Neural cell (in vitro differentiated cells): ENCODE data around the gene NBEA.

Experiments
- EP300 ChIP-seq: fragments of 450-650 bp; conservative IDR thresholded peaks from 2 replicates; pipeline ENCODE4 v1.6.1; 2014; ENCODE audit warnings: antibody characterized with exemption, mild to moderate bottlenecking, moderate library complexity; ENCODE audit not compliant: poor library complexity, severe bottlenecking
- TF ChIP-seq, protein P1 (sequence below): fragments of 450-650 bp; IDR thresholded peaks from 2 replicates; pipeline ENCODE4 v1.5.1; 2014; ENCODE audit warnings: antibody characterized with exemption, mild to moderate bottlenecking, moderate library complexity; ENCODE audit not compliant: poor library complexity, severe bottlenecking

DNA sequence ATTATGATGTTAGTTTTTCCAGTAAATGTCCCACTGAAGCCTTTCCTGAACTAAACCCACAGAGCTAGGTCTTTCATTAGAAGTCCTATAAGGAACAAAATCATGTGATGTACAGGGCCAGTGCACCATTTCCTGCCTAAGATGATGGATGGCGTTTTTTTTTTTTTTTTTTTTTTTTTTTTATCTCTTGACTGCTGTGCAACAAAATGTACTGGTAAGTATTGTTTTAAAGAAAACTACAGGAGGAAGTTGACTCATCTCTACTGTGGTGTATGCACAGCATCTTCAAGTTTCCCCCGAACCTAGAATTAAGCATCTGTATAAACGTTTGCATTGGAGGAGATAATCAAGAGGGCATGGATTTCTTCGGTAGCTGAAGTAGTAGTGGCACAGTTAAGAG lies 197.5 kb downstream of the NBEA start:
- TF ChIP-seq, protein P1, sequence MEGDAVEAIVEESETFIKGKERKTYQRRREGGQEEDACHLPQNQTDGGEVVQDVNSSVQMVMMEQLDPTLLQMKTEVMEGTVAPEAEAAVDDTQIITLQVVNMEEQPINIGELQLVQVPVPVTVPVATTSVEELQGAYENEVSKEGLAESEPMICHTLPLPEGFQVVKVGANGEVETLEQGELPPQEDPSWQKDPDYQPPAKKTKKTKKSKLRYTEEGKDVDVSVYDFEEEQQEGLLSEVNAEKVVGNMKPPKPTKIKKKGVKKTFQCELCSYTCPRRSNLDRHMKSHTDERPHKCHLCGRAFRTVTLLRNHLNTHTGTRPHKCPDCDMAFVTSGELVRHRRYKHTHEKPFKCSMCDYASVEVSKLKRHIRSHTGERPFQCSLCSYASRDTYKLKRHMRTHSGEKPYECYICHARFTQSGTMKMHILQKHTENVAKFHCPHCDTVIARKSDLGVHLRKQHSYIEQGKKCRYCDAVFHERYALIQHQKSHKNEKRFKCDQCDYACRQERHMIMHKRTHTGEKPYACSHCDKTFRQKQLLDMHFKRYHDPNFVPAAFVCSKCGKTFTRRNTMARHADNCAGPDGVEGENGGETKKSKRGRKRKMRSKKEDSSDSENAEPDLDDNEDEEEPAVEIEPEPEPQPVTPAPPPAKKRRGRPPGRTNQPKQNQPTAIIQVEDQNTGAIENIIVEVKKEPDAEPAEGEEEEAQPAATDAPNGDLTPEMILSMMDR = no peak
- TF ChIP-seq EP300 = no peak
